HL-60/S4 treated with retinoic acid at 250 ng/mL for 4 days and 3 days (cell line): Measurements from ENCODE around the gene IKZF4.
"Not testable (repeated sequence)": the region's sequence is repeated elsewhere in the genome, so short reads cannot be mapped to it uniquely, and the experiment has no call there.

ENCODE experiments used
- in situ Hi-C: fragments of 300-500 bp; cut with MboI; formaldehyde crosslinking; loops from 2 replicates; pipeline ENCODE4 v1.7.0; 2022; ENCODE audit warnings: low sequenced_read_pairs

IKZF4 gene

DNA sequence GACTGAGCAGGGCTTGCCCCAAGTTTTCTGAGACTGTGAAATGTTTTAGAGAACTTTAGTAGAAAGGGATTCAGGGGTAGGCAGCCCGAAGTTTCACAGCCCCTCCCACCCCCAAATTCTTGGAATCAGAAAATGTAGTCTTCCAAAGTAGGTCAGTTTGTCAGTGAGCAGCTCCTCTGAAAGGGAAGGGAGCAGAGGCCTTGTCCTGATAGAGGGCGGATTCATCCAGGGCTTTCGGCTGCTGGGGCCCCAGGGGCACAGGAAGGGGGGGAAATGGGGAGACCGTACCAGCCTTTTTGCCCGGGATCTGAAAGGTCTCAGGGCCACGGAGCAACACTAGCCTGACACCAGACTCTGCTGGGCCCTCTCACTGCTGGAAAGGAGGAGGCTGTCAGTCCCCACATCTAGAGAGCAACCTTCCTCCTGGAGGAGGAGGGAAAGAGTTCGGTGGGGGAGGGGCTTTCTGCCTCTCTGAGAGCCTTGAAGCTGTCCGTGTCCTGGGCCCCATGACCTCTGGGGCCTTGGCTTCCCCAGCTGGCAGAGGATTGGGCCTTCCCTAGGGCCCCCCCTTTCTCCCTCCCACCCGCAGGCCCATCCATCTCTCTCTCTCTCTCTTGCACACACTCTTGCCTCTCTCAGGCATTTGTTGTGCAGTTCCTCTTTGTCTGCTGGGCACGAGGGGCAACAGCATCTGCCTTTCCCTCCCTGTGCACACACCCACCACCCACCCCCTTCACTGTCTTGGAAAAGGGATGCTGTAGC lies at the start of gene IKZF4:
TSS of gene IKZF4 (plus strand) at position 621 of the 762 bp plus-strand sequence. CDS start 451 bp downstream, outside the sequence.
- in situ Hi-C loops: no loop called here

DNA sequence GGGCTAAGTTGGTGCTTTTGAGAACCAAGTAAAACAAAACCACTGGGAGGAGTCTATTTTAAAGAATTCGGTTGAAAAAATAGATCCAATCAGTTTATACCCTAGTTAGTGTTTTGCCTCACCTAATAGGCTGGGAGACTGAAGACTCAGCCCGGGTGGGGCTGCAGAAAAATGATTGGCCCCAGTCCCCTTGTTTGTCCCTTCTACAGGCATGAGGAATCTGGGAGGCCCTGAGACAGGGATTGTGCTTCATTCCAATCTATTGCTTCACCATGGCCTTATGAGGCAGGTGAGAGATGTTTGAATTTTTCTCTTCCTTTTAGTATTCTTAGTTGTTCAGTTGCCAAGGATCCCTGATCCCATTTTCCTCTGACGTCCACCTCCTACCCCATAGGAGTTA lies 48.8 kb upstream of the IKZF4 start:
- in situ Hi-C loops: no loop called here

DNA sequence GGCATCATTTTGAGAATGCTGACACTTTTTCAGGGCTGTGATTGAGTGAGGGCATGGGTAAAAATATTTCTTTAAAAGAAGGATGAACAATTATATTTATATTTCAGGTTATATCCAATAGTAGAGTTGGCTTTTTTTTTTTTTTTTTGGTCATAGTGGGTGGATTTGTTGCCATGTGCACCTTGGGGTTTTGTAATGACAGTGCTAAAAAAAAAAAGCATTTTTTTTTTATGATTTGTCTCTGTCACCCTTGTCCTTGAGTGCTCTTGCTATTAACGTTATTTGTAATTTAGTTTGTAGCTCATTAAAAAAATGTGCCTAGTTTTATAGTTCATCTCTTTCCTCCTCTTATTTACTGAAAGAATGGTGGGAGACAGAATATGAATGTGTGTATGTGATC lies 48.4 kb upstream of the IKZF4 start:
- in situ Hi-C loops: no loop called here

DNA sequence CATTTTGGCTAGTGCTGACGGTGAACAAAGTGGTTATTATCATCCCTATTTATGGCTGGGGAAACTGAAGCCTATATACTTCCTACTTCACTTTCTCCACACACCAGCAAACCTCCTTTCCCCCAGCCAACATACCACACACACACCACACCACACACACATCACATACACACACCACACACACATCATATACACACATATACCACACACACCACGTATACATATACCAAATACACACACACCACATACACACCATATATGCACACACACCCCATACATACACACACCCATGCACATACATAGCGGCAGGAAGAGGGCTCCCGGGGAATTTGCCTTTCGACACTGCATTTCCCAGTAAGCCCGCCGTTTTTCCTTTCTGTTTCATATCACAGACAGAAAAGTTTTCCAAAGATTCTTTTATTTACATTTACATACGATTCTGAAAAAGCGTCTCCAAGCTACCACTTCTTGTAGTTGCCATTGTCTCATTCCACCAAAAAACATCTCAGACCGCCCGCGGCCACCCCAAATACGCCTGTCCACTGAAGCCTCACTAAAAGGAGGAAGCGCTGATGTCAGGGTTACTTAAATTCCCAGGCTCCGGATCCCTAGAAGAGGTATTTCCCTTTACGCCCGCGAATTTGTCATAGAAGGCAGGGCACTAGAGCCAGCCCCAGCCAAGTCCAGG lies 47.8 kb upstream of the IKZF4 start:
- in situ Hi-C loops: no loop called here

DNA sequence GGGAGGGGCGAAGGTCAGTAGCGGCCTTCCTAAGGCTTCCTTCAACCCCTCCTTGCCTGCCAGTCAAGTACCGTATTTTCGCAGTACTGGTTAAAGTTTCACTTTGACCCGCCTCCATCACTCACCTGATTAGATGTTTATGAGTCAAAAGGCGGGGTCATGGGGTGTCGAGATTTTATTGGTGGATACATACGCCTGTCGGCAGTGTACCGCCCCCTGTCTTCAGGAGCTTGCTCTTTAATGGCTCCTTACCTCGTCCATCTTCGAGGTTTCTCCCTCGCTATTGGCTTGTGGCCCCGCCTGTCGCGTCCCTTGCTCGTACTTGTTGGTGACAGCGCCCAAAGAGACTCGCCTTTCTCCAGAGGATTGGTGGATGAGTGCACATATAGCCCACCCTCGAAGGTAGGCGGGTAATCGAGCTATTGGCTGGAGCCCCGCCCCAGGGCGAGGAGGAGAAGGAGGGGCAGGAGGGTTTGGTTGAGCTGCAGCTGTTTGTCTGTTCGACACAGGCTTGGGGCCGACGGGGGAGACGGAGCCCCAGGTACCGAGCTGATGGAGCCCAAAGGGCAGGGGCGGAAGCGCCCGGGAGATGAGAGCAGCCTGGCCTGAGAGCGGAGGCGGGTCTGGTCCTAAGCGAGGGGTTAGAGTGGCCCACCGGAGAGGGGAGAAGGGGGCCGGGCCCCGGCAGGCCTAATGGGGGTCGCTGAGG lies 47.1 kb upstream of the IKZF4 start, which contains the start of gene RAB5B:
TSS of gene RAB5B (plus strand) at position 480 of the 709 bp plus-strand sequence. CDS start 12,883 bp downstream, outside the sequence.
- in situ Hi-C loops: no loop called here

DNA sequence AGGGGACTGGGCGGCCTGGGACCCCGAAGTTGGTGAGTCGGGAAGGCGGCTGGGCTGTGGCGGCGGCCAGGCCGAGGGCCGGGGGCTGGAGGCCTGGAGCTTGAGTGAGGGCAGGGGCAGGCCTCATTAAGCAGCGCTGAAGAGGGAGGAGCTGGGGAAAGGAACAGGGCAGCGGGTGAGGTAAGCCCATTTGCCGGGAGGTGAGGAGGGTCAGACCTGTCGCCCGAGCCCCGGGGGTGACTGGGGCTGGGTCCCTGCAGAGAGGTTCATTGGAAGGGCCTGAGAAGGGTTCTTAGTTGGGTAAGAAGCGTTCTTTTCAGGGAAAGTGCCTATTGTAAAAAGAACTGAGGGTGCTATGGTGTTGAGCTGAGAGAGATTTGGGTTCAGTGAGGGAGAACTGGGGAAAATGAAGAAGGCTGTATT lies 46.5 kb upstream of the IKZF4 start:
- in situ Hi-C loops: no loop called here

DNA sequence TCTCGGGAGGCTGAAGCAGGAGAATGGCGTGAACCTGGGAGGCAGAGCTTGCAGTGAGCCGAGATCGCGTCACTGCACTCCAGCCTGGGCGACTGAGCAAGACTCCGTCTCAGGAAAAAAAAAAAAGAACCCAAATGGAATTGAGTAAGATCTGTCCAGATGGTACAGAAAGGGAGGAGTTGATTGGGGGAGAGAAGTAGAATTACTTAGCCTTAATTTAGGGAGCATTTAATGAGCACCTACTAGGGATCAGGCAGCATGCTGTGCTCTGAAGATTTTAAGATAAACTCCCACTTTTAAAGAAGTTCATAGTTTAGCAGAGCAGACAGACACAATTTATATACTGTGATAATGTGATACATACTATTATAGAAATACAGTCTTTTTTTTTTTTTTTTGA lies 42.5 kb upstream of the IKZF4 start:
- in situ Hi-C loops: no loop called here

DNA sequence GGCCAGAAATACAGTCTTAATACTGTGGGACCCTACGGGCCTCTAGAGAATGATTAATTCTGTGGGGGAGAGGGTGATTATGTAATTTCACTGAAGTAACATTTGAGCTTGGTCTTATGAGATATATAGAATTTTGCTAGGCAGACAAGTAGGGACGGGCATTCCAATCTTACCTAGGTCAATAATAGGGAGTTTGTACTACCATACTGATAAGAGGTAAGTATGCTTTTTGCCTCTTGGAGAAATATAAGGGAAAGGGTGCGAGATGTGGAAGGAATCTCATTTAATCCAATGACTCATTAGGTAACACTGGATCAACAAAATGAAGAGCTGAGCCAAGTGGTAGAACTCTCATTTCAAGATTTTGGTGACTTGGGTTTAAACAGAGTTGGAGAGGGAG lies 41.8 kb upstream of the IKZF4 start:
- in situ Hi-C loops: no loop called here

DNA sequence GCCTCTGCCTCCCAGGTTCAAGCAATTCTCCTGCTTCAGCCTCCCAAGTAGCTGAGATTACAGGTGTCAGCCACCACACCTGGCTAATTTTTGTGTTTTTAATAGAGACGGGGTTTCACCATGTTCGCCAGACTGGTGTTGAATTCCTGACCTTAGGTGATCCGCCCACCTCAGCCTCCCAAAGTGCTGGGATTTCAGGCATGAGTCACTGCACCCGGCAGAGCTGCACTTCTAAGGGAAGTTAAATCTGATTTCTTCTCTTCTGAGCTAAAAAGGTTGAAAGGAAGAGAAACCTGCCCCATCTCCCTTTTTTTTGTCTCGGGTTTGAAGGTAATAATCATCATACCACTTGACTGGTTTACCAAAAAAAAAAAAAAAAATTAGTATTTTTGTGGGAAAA lies 39.0 kb upstream of the IKZF4 start:
- in situ Hi-C loops: not testable (repeated sequence)

DNA sequence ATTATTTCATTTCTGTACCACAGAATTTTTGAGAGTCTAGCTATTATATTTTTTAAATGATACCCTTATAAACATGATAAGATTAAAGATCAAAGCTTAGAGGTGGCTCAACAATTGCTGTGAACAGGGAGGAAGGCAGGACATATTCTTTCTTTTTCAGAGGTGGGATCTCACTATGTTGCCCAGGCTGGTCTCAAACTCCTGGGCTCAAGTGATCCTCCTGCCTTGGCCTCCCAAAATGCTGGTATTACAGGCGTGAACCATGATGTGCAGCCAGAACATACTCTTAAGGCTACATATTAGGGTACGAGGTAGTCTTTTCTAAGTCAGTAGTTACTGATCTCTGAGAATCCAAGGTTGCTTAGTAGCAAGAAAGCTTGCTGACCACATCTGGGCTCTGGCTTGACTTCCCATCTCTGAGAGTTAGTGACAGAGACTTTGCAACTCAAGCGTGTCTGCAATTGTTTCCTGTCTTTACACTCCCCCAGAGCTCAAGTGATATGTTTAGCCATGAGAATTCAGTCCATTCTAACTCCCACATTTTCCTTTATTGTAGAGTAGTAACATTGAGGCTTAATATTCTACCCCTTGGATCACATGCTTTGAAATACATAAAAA lies 38.4 kb upstream of the IKZF4 start:
- in situ Hi-C loops: no loop called here

DNA sequence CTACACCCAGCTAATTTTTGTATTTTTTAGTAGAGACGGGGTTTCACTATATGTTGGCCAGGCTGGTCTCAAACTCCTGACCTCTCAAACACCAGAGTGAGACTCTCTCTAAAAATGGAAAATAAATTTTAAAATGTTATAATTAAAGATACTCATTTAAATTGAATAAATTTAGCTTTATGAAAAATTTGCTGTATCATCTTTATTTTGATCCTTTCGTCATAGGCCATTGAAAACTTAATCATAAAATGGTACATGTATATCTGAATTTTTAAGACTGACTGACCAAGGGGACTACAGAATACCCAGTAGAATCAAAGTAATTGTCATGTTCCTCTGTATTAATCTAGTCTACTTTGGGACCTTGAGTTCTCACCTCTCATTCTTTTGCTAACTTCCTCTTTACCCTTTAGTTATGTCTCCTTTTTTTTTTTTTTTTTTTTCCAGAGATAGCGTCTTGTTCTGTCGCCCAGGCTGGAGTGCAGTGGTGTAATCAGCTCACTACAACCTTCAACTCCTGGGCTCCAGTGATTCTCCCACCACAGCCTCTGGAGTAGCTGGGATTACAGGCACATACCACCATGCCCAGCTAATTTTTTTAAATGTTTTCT lies 37.5 kb upstream of the IKZF4 start:
- in situ Hi-C loops: no loop called here

DNA sequence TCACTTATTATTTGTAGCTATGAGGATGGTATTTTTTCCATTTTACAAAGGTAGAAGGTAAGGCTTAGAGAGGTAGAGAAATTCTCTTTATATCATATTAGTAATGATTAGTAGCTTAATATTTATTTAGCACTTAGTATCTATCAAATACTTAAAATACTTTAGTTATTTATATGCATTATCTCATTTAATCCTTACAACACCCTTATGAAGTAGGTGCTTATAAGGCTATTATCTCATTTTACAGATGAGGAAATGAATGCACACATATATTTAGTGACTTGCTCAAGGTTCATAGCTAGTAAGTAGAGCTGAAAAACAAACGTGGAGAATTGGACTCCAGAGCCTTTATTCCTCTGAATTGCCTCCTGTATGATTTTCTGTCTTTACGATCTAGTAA lies 36.0 kb upstream of the IKZF4 start:
- in situ Hi-C loops: no loop called here

DNA sequence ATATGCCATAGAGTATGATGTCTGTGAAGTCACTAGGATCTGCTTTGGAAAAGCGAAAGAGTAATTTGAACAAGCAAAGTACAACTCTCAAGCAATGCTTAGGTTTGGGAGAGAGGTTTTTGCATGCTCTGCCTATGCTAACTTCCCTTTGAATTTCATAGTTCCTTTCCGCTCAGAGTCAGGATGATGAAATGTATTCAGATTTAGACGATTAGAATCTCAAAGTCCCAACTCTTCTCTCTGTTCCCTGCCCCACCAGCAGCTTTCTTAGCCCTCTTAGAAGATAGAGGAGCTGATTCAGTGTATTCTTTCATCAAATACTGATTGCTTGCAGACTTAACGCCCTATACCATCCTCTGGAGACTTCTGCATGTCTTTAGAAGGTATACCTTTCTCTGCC lies 35.5 kb upstream of the IKZF4 start:
- in situ Hi-C loops: no loop called here

DNA sequence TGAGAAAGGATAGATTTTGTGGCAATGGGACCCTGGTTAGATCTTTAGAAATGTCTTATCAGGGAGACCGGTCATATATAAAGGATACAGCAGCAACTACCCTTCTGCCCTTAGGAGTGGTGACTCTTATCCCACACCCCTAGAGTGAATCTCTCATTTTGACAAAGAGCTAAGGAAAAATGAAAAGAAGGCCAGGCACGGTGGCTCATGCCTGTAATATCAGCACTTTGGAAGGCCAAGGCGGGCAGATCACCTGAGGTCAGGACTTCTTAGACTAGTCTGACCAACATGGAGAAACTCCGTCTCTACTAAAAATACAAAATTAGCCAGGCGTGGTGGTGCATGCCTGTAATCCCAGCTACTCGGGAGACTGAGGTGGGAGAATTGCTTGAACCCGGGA lies 34.9 kb upstream of the IKZF4 start:
- in situ Hi-C loops: not testable (repeated sequence)

DNA sequence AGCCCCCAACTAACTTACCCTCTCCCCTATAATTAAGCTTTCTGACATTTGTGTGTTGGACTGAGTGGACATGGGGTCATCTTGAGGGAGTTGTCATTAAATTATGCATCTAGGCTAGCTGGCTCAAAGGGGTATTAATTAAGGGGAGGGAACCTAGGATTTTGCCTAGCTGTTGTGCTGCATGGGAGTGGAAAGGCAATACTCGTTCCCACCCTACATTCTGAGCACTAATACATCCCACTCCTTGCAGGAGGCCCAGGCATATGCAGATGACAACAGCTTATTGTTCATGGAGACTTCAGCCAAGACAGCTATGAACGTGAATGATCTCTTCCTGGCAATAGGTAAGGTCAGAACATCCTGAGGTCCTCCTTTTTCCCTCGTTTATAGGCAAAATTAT lies 29.7 kb upstream of the IKZF4 start:
- in situ Hi-C loops: no loop called here

DNA sequence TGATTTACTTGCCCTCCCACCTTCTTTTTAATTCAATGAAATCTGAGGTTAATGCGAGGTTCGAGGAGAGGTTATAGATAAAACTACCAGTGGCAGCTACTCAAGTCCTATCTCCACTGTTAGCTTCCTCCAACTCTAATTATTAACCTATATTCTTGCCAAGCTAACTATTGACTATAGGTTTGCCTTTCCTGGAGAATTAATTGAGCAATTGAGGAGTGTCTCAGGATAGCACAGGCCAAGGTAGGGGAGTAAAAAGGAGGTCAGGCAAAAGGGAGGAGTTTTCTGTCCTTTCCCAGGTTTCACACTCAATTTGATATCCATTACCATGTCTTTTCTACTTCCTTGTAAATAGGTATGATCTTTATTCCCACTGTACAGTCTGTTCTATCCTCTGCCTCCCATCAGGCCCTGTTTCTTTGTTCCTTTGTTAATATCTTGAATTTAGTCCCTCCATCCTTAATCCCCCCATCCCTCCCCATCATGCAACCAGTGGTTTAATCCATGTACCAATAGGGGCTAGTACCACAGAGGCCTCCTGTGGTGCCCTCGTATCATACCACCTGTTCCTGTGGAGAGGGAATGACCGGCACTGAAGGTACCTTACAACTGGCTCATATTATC lies 27.5 kb upstream of the IKZF4 start:
- in situ Hi-C loops: no loop called here

DNA sequence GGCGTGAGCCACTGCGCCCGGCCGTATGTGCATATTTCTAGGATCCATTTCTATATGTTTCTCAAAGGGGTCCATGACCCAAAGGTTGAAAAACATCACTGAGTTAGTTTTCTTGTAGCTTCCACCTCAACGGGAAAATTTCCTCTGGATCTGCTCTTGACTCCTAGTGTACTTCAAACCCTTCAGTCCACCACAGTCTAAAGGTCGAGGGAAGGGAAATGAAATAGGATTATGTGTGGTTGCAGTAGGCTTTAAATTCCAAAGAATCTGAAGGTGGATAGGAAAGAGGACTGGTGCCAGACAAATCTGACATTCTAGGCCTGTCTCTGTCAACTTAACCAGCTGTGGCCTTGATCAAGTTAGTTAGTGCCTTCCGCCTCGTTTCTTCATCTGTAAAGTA lies 25.5 kb upstream of the IKZF4 start:
- in situ Hi-C loops: no loop called here

DNA sequence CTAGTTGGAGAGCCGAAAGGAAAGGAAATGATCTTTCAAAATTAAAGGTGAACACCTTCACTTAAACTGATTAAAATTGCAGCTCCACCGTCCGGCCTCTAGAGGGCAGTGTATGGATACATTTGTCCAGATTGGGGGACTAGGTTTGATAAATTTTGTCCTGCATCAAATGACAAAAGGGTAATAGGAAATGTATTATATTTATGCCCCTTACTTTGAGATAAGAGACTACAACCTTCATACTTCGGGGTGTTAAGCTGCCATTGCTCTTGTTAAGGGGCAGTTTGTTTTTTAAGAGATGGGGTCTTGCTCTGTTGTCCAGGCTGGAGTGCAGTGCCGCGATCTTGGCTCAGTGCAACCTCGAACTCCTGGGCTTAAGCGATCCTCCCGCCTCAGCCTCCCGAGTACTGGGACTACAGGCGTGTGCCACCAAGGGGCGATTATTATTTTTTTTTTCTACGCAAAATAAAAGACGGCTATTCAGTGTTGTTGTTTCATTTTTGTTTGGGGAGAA lies 24.6 kb upstream of the IKZF4 start:
- in situ Hi-C loops: no loop called here

DNA sequence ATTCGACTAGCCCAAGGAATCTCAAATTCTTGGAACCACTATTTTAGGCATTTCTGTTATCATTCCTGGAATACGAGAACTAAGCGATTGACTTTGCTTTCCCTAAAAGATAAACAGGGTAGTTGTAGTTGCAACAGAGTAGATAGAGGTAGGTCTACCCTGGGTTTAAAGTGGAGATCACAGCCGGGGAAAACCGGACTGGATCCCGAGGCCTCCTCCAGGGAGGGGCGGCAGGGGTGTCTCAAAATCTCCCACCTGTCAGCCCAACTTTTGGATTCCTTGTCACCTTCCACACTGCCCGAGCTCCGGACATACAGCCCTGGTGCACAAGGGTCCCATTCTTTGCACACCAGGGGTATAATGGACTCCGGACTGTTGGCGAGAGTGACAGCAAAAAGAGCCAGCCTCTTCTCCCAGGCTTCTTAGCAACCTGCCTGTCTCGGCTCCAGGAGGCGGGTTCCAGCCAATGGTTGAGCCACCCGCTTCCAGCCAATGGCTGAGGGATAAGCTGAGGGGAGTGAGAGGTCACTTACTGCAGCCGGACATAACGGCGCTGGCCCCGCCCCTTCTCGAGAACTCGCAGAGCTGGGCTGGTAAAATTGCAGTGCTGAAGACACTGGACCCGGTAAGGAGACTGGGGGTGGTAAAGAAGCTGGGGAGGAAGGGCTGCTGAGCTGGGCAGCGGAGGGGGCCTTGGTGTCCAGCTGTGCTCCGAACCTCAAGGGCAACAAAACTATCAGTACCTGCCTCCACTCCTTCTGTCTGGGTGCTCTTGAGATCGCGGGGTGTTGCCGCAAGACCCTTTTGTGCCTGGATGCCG lies 23.9 kb upstream of the IKZF4 start, which contains the start of gene SUOX:
TSS of gene SUOX (plus strand) at position 562 of the 820 bp plus-strand sequence. CDS start 4,946 bp downstream, outside the sequence.
- in situ Hi-C loops: no loop called here
